Mesendoderm (in vitro differentiated cells): ENCODE measurements around the gene ZSCAN10.

ENCODE experiments used
- DNase-seq: peaks from one replicate; pipeline ENCODE4 v3.0.0; 2013
- H2AK5ac ChIP-seq: 2 replicates; pipeline ENCODE4 v1.6.1; 2013; ENCODE audit warnings: low read length, inconsistent platforms
- H2BK120ac ChIP-seq: 2 replicates; pipeline ENCODE4 v1.6.1; 2013; ENCODE audit warnings: low read depth, mild to moderate bottlenecking, low read length, moderate library complexity, mixed read lengths
- H2BK15ac ChIP-seq: replicated peaks from 2 replicates; pipeline ENCODE4 v1.6.1; 2013; ENCODE audit warnings: low read depth, mild to moderate bottlenecking, moderate library complexity
- H2BK5ac ChIP-seq: 2 replicates; pipeline ENCODE4 v1.6.1; 2013; ENCODE audit warnings: low read length, inconsistent platforms
- H3K18ac ChIP-seq: 2 replicates; pipeline ENCODE4 v1.6.1; 2013; ENCODE audit warnings: mild to moderate bottlenecking, low read length, mixed read lengths
- H3K23ac ChIP-seq: one replicate; pipeline ENCODE4 v1.6.1; 2013; ENCODE audit warnings: low read length
- H3K27ac ChIP-seq: 2 replicates; pipeline ENCODE4 v1.5.1; 2013; ENCODE audit warnings: low read depth, mild to moderate bottlenecking, inconsistent platforms, low read length, moderate library complexity
- H3K27me3 ChIP-seq: 2 replicates; pipeline ENCODE4 v1.6.1; 2013; ENCODE audit warnings: low read length, control low read depth, mild to moderate bottlenecking, inconsistent platforms; ENCODE audit not compliant: insufficient read depth, poor library complexity
- H3K36me3 ChIP-seq: 2 replicates; pipeline ENCODE4 v1.6.1; 2013; ENCODE audit warnings: low read length, inconsistent platforms; ENCODE audit not compliant: control insufficient read depth, insufficient read depth
- H3K4ac ChIP-seq: one replicate; pipeline ENCODE4 v1.6.1; 2013; ENCODE audit warnings: low read depth, mild to moderate bottlenecking, low read length, moderate library complexity
- H3K4me1 ChIP-seq: 2 replicates; pipeline ENCODE4 v1.6.1; 2013; ENCODE audit warnings: low read depth, low read length, inconsistent platforms; ENCODE audit not compliant: control insufficient read depth
- H3K4me2 ChIP-seq: 2 replicates; pipeline ENCODE4 v1.6.1; 2013; ENCODE audit warnings: low read length
- H3K4me3 ChIP-seq: 2 replicates; pipeline ENCODE4 v1.5.1; 2013; ENCODE audit warnings: mild to moderate bottlenecking, low read length
- H3K56ac ChIP-seq: one replicate; pipeline ENCODE4 v1.6.1; 2013; ENCODE audit warnings: low read length
- H3K79me1 ChIP-seq: 2 replicates; pipeline ENCODE4 v1.6.1; 2013; ENCODE audit warnings: low read length, inconsistent platforms
- H3K79me2 ChIP-seq: 2 replicates; pipeline ENCODE4 v1.6.1; 2013; ENCODE audit warnings: mild to moderate bottlenecking, low read length; ENCODE audit not compliant: control insufficient read depth, insufficient read depth
- H3K9ac ChIP-seq: 2 replicates; pipeline ENCODE4 v1.6.1; 2013; ENCODE audit warnings: low read length, inconsistent platforms
- H4K5ac ChIP-seq: one replicate; pipeline ENCODE4 v1.6.1; 2013; ENCODE audit warnings: low read length
- H4K8ac ChIP-seq: one replicate; pipeline ENCODE4 v1.6.1; 2013; ENCODE audit warnings: low read depth, mild to moderate bottlenecking, control low read depth, low read length, moderate library complexity
- WGBS: extraction: QIAGEN DNeasy Blood & Tissue Kit; methylation state at CpG from one replicate; pipeline ENCODE4 v1.1.7; 2013; ENCODE audit warnings: low lambda C conversion rate, missing lambda C conversion rate; ENCODE audit not compliant: insufficient coverage; ENCODE audit errors: extremely low coverage; 5-methylcytosine and 5-hydroxymethylcytosine counted together

The ZSCAN10 gene

GRCh38 chr16:3138342-3138741 lies 39.2 kb upstream of the ZSCAN10 start:
- H3K36me3 ChIP-seq = no peaks in the 10 kb centered on the region
- H3K79me2 ChIP-seq = peaks cover 10% of the 10 kb centered on the region
- H3K4me1 ChIP-seq = peaks cover 2% of the 10 kb centered on the region
- H3K79me1 ChIP-seq = peaks cover 4% of the 10 kb centered on the region
- no peak overlapping the region for H3K4me3 ChIP-seq
- H3K4me2 ChIP-seq = no peak overlapping the region
- H4K8ac ChIP-seq = no peak overlapping the region
- H2BK5ac ChIP-seq = no peak overlapping the region
- H3K9ac ChIP-seq = no peak overlapping the region
- WGBS = no CpG with 5 or more reads among the region's 21 CpGs
- H3K4ac ChIP-seq = no peak overlapping the region
- H3K18ac ChIP-seq = no peak overlapping the region
- no peak overlapping the region for H2AK5ac ChIP-seq
- no peaks in the 10 kb centered on the region for H3K27me3 ChIP-seq
- no peak overlapping the region for H3K56ac ChIP-seq
- H3K23ac ChIP-seq = no peak overlapping the region
- no peak overlapping the region for H3K27ac ChIP-seq
- H4K5ac ChIP-seq = no peak overlapping the region
- H2BK120ac ChIP-seq = no peak overlapping the region
- H2BK15ac ChIP-seq = no peak overlapping the region
- no peak for DNase-seq

- H3K18ac ChIP-seq = no peak overlapping the region
- no peak overlapping the region for H3K4me2 ChIP-seq
- DNase-seq = no peak
- no peak overlapping the region for H2BK15ac ChIP-seq
- H3K4ac ChIP-seq = no peak overlapping the region
- H3K79me1 ChIP-seq = peaks cover 4% of the 10 kb centered on the region
- no peak overlapping the region for H2BK120ac ChIP-seq
- H3K4me1 ChIP-seq = peaks cover 2% of the 10 kb centered on the region
- no peaks in the 10 kb centered on the region for H3K27me3 ChIP-seq
- H2BK5ac ChIP-seq = no peak overlapping the region
- H3K9ac ChIP-seq = no peak overlapping the region
- no peak overlapping the region for H3K27ac ChIP-seq
- WGBS = no CpG with 5 or more reads among the region's 13 CpGs
- H3K79me2 ChIP-seq = peaks cover 13% of the 10 kb centered on the region
- no peak overlapping the region for H4K5ac ChIP-seq
- H3K4me3 ChIP-seq = no peak overlapping the region
- H4K8ac ChIP-seq = no peak overlapping the region
- H3K23ac ChIP-seq = no peak overlapping the region
- H3K36me3 ChIP-seq = no peaks in the 10 kb centered on the region
- H3K56ac ChIP-seq = no peak overlapping the region
- no peak overlapping the region for H2AK5ac ChIP-seq
Observed at GRCh38 chr16:3137267-3137666, 38.2 kb upstream of the ZSCAN10 start.

- Histone ChIP-seq H3K4ac (no peak overlapping the region), H3K23ac (no peak overlapping the region), H3K18ac (peak overlapping the region; percentile 91), H3K27me3 (no peaks in the 10 kb centered on the region), H3K36me3 (no peaks in the 10 kb centered on the region), H3K9ac (peak overlapping the region; percentile 79), H3K79me2 (peaks cover 13% of the 10 kb centered on the region), H3K56ac (peak overlapping the region; percentile 91), H3K4me3 (peak overlapping the region; percentile 77), H2AK5ac (no peak overlapping the region), H3K4me2 (peak overlapping the region; percentile 72), H2BK5ac (no peak overlapping the region), H2BK15ac (no peak overlapping the region), H3K27ac (peak overlapping the region; percentile 51), H4K8ac (no peak overlapping the region), H4K5ac (no peak overlapping the region), H3K4me1 (peaks cover 2% of the 10 kb centered on the region), H2BK120ac (no peak overlapping the region), H3K79me1 (peaks cover 4% of the 10 kb centered on the region)
- no CpG with 5 or more reads among the region's 43 CpGs for WGBS
- no peak for DNase-seq
Observed at GRCh38 chr16:3135126-3135715, 36.1 kb upstream of the ZSCAN10 start.

GRCh38 chr16:3134338-3135125 lies 35.4 kb upstream of the ZSCAN10 start, which contains the start of gene ZNF213:
TSS of gene ZNF213 (plus strand) at chr16:3135029. CDS start at chr16:3137281, 2,252 bp downstream.
- Histone ChIP-seq H2BK120ac (no peak within 1 kb of the TSS), H3K18ac (peak within 1 kb of the TSS; percentile 91), H3K4ac (peak within 1 kb of the TSS; percentile 96), H3K56ac (peak within 1 kb of the TSS; percentile 99), H3K9ac (peak within 1 kb of the TSS; percentile 99), H2BK5ac (no peak within 1 kb of the TSS), H4K5ac (no peak within 1 kb of the TSS), H3K27me3 (no peaks in the 10 kb centered on the region), H3K79me2 (peaks cover 13% of the 10 kb centered on the region), H3K23ac (no peak within 1 kb of the TSS), H2AK5ac (peak within 1 kb of the TSS; percentile 78), H3K4me3 (peak within 1 kb of the TSS; percentile 98), H3K36me3 (no peaks in the 10 kb centered on the region), H3K79me1 (peaks cover 4% of the 10 kb centered on the region), H4K8ac (no peak within 1 kb of the TSS), H3K27ac (peak within 1 kb of the TSS; percentile 79), H3K4me2 (peak within 1 kb of the TSS; percentile 95), H3K4me1 (peaks cover 2% of the 10 kb centered on the region), H2BK15ac (no peak within 1 kb of the TSS)
- WGBS = no CpG with 5 or more reads among the region's 63 CpGs
- DNase-seq = peak; percentile 100

GRCh38 chr16:3133844-3134243 lies 34.8 kb upstream of the ZSCAN10 start:
- no peak for DNase-seq
- no CpG with 5 or more reads among the region's 7 CpGs for WGBS
- no peak overlapping the region for H2AK5ac ChIP-seq
- H3K79me2 ChIP-seq = peaks cover 13% of the 10 kb centered on the region
- H3K4me2 ChIP-seq = peak overlapping the region; percentile 95
- H3K79me1 ChIP-seq = peaks cover 4% of the 10 kb centered on the region
- H3K56ac ChIP-seq = peak overlapping the region; percentile 99
- no peak overlapping the region for H2BK15ac ChIP-seq
- H2BK5ac ChIP-seq = no peak overlapping the region
- peak overlapping the region; percentile 99 for H3K9ac ChIP-seq
- no peak overlapping the region for H3K23ac ChIP-seq
- no peaks in the 10 kb centered on the region for H3K36me3 ChIP-seq
- H3K4me3 ChIP-seq = peak overlapping the region; percentile 98
- no peak overlapping the region for H4K5ac ChIP-seq
- no peaks in the 10 kb centered on the region for H3K27me3 ChIP-seq
- peaks cover 2% of the 10 kb centered on the region for H3K4me1 ChIP-seq
- no peak overlapping the region for H3K27ac ChIP-seq
- H4K8ac ChIP-seq = no peak overlapping the region
- no peak overlapping the region for H2BK120ac ChIP-seq
- H3K4ac ChIP-seq = no peak overlapping the region
- H3K18ac ChIP-seq = no peak overlapping the region
